DLD1 (cell line): ENCODE measurements around the gene TRAFD1.
"Not testable (repeated sequence)": the region's sequence is repeated elsewhere in the genome, so short reads cannot be mapped to it uniquely, and the experiment has no call there.

Experiments
- in situ Hi-C: cut with HindIII; loops from 2 replicates; pipeline ENCODE4 v1.10.0; 2017; ENCODE audit warnings: low sequenced_read_pairs

TRAFD1 gene, protein sequence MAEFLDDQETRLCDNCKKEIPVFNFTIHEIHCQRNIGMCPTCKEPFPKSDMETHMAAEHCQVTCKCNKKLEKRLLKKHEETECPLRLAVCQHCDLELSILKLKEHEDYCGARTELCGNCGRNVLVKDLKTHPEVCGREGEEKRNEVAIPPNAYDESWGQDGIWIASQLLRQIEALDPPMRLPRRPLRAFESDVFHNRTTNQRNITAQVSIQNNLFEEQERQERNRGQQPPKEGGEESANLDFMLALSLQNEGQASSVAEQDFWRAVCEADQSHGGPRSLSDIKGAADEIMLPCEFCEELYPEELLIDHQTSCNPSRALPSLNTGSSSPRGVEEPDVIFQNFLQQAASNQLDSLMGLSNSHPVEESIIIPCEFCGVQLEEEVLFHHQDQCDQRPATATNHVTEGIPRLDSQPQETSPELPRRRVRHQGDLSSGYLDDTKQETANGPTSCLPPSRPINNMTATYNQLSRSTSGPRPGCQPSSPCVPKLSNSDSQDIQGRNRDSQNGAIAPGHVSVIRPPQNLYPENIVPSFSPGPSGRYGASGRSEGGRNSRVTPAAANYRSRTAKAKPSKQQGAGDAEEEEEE

DNA sequence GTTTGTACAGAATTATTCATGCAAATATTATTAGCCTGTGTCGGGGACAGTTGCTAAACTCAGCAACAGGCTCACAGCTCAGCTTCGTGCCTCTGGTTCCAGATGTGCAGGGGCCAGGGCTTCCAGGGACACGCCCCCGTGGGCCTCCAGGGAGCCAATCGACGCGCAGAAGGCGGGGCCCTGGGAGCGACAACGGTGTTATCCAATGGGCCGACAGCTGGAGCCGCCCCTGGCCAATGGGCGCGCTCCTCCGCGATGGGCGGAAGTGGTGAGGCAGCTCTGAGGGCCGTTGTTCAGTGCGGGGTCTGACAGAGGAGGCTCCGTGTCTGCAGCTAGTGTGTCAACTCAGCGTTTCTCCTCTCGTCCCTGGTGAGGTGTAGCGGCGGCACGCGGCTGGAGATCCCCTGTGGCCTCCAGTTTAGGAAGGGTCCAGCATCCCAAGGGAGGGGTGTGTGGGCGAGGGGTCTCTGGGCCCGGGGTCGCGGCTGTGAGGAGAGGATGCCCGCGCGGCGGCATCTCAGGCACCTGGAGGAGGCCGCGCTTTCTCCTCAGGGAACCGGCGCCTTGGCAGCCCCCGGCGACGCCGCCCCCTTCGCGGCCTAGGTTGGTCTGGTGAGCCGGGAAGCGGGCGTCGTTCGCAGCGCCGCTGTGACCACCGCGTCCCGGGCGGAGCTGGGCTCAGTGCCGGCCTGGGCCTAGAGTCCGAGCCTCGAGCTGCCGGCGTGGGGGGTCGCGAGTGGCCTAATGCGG, at the start of gene TRAFD1:
TSS of gene TRAFD1 (plus strand) at position 311 of the 750 bp plus-strand sequence. CDS start 4,963 bp downstream, outside the sequence.
- in situ Hi-C loops: no loop called here

DNA sequence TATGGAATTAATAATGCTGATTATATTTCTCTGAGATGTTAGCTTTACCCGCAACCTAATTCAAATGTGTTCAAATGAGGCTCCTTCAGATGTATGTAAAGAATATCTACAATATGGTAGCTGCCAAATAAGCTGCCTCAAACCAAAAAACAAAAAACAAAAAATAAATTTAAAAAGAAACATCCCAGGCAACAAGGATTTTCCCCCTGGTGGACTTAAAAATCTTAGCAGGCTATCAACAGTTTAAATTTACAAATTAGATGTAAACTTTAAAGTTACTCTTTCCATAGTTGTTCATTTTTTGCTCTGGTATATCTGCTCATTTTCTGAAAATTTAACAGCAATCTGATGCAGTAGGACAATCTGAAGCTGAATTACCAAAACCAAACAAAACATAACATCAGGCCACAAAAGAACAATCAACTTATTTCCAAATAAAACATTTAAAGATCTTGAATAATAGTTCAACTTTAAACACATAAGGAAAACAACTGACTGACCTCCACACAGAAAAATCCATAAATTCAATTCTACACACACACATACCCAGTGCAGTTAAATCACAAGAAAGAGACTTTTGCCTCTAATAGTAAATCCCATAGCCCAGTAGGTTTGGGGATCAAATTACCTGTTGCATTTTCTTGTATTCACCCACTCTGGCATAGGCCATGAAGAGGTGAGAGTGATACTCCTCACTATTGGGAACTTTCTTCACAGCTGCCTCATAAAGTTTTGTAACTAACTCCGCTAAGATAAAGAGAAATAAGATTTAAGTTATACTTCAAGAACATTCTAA, 38.1 kb upstream of the TRAFD1 start:
- in situ Hi-C loops: no loop called here

DNA sequence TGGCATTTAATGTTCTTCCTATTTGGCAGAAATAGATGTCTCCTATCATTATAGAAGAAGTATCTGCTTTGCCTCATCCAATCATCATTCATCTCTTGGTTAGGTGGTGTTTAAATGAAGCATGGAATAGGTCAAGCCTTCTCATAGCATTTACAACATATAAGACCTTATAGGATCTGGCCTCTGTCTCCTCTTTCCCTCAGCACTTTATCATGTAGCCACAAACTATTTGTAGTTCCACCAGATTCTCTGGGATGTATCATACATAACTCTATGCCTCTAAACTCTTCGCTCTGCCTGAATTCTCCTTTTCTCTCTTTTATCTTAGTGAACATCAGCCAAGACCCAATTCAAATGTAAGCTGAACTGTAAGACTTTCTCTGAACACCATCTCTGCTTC, 37.5 kb upstream of the TRAFD1 start:
- in situ Hi-C loops: no loop called here

DNA sequence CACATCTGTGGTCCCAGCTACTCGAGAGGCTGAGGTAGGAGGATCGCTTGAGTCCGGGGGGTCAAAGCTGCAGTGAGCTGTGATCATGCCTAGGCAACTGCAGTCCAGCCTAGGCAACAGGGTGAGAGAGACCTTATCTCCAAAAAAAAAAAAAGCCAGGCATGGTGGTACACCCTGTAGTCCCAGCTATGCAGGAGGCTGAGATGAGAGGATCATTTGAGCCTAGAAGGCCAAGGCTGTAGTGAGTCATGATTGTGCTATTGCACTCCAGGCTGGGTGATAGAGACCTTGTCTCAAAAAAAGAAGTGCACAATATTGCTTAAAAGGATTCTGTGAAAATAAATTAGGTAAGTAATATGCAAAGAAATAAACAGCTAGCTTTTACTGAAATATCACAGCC, 33.8 kb upstream of the TRAFD1 start:
- in situ Hi-C loops: no loop called here

DNA sequence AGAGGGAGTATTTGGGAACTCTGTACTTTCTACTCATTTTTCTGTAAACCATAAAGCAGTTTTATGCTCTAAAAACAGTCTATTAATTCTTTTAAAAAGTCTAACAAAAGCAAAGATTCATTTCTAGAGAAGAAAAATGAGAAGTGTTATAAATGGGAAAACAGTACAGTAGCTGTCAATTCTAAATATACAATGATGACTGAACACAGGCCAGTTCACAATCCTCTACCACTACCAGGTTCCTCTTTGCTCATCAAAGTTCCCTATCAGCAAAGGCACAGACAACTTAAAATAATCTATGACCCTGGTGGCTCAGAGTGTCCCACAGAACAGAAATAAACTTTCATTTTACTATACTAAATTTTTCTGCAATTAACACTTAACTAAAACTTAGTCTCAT, 29.3 kb upstream of the TRAFD1 start:
- in situ Hi-C loops: no loop called here

DNA sequence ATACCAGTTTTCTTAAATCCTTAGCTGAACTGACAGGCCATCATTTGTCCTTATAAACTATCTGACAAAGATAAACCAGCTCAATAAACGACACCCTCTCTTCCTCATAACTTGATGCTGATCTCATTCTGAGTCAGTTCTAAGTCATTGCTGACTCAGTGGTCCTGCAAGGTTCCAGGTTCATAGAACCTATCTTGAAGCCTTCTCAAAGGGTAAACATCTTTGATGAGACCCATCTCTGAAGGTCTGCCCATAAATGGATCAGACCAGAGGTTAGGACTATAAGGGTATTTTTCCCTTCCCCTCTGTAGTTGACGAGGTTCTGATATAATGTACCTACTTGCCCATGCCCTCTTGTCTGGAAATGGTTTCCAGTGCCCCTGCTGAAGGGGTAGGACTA, 28.7 kb upstream of the TRAFD1 start:
- in situ Hi-C loops: no loop called here

DNA sequence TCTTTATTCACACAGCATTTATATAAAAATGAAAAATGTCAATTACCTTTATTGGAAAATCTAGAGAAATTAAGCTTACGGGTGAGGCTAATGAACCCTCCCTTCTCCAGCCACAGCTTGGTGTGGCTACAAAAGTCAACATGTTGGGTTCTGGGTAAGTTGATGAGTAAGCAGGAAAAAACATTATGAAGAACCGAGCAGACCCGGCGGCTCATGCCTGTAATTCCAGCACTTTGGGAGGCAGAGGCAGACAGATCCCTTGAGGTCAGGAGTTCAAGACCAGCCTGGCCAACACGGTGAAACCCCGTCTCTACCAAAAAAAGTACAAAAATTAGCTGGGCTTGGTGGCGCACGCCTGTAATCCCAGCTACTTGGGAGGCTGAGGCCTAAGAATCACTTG, 27.7 kb upstream of the TRAFD1 start:
- in situ Hi-C loops: no loop called here

DNA sequence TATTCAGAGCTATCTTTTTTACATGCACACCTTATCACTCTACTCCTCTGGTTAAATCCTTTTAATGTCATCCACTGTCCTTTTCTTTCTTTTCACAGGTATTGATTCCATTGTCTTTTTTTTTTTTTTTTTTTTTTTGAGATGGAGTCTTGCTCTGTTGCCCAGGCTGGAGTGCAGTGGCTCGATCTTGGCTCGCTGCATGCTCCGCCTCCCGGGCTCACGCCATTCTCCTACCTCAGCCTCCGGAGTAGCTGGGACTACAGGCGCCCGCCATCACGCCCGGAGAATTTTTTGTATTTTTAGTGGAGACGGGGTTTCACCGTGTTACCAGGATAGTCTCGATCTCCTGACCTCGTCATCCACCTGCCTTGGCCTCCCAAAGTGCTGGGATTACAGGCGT, 24.9 kb upstream of the TRAFD1 start:
- in situ Hi-C loops: not testable (repeated sequence)

DNA sequence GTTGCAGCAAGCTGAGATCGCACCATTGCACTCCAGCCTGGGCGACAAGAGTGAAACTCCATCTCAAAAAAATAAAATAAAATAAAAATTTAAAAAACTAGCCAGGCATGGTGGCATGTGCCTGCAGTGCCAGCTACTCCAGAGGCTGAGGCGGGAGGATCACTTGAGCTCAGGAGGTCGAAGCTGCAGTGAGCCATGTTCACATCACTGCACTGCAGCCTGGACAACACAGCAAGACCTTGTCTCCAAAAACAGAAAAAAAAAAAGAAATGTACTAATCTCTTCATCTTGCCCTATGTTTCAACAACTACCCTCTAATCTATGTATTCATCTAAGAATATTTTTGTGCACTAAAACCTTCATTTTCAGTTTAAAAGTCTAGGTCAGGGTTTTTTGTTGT, 23.2 kb upstream of the TRAFD1 start:
- in situ Hi-C loops: no loop called here

DNA sequence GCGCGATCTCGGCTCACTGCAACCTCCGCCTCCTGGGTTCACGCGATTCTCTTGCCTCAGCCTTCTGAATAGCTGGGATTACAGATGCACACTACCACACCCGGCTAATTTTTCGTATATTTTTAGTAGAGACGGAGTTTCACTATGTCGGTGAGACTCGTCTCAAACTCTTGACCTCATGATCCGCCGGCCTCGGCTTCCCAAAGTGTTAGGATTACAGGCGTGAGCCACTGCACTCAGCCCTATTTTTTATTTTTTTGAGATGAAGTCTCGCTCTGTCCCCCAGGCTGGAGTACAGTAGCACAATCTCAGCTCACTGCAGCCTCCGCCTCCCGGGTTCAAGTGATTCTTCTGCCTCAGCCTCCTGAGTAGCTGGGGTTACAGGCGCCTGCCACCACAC, 22.6 kb upstream of the TRAFD1 start:
- in situ Hi-C loops: not testable (repeated sequence)

DNA sequence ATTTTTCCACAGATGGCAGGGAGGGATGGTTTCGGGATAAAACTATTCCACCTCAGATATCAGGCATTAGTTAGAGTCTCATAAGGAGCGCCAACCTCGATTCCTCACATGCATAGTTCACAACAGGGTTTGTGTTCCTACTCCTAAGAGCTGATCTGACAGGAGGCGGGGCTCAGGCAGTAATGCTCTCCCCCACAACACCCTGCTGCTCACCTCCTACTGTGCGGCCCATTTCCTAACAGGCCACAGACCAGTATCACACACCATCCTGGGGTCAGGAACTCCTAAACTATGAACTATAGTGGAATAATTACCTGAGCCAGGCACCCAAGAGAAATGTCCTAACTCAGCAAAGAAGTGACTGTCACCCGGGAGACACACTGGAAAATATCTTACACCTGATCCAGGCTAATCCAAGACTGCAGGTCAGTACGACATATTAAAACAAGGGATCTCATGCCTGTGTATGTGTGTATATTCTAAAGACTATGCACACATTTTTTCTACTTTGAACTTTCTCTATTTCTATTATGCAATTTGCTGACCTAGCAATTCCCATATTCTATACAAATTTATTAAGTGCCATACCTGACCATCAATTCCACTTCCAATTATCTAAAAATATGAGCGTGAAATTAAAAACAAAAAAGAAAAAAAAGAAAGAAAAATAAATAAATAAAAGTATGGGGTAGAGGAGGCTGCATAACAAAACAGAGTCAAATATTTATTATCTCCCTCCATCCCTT, 21.4 kb upstream of the TRAFD1 start:
- in situ Hi-C loops: no loop called here

DNA sequence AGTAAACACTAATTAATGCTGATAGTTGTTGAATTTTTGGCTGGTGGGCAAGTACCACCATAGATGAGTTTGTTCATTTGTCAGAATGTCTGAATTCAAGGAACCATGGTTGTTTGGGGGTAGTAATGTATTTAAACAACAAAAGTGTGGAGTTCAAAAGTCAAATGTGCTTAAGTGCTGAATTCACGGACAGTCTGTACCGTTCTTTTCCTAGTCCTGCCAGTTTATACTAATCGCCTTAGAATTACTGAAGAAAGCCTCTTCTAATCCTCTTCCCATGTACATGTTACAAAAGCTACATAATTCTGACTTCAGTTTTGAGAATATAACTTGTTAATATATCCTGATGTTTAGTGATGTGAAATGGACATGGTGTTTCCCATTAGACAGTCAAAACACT, 19.5 kb upstream of the TRAFD1 start:
- in situ Hi-C loops: no loop called here

DNA sequence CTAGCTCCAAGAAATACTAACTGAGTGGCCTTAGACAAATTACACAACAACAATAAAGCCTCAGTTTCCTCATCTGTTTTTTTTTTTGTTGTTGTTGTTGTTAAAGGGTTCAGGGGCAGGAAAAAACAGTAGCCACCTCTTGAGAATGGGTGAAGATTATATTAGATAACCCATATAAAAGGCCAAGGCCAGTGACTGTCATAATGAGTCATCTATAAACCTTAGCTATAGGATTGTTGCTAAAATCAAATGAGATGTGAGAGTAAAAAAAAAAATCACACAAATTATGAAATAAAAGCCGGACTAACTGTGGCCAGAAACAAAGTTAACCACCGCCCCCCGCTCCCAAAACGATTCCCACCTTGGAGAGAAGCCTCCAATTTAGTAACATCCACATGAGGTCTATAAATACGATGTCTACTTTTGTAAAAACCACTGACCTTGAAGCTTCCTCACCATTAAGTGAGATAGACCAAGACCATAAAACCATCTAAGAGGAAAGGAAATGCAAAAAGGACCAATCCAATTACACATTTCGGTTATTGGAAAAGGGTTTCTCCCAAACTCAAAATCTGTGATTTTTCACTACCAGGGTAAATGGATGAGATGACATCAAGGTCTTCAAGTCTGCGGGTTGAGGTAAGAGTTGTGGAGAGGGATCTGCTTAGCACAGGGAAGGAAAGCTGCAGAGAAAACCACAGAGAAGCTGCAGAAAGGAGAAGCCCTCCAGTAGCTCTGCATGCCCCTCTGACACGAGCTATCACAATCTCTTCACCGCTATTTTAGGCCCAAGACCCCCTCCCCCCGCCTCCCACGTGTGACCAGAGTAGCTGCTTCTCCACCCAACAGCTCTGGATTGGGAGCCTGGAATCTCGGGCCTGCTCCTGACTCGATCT, 17.8 kb upstream of the TRAFD1 start:
- in situ Hi-C loops: no loop called here

DNA sequence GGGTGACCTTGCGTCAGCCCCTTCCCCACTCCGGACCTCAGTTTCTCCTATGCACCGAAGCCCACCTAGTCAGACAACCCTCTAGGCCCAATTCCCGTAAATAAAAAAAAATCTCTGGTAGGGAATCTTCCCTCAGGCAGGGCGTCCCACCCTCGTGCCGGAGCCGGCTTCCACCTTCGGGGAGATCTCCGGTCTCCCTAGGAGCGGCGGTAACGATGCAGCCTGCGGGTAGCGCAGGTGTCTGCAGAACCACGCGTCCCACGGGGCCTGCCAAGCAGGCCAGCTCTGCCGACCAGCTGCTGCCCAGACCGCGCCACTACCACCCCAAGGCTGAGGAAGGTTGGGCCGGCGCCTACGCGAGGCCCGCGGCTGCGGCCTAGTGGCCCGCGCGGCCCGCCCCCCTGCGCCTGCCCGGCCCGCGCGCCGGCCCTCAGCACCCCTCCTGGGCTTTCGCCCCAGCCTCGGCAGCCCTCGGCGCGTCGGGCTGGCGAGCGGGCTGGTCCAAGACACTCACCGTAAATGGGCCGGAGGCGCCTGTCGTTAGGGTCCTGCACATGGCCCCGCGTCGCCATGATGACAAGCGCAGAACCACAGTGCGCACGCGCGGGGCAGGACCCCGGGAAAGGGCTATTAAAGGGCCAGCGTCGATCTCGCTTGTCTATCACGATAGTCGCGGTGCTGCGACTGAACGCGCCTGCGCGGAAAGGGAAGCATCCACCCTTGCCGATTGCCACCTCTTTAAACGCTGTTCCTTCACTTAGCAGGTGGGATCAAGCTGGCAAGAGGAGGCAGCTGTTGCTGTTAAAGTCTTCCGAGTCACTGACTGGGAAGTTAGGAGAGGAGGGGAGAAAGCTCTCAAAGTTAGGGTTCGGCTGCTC, 16.9 kb upstream of the TRAFD1 start, which contains the start of gene NAA25:
TSS of gene NAA25 (minus strand) at position 582 of the 878 bp plus-strand sequence. CDS start at position 572, 10 bp downstream.
- in situ Hi-C loops: no loop called here

DNA sequence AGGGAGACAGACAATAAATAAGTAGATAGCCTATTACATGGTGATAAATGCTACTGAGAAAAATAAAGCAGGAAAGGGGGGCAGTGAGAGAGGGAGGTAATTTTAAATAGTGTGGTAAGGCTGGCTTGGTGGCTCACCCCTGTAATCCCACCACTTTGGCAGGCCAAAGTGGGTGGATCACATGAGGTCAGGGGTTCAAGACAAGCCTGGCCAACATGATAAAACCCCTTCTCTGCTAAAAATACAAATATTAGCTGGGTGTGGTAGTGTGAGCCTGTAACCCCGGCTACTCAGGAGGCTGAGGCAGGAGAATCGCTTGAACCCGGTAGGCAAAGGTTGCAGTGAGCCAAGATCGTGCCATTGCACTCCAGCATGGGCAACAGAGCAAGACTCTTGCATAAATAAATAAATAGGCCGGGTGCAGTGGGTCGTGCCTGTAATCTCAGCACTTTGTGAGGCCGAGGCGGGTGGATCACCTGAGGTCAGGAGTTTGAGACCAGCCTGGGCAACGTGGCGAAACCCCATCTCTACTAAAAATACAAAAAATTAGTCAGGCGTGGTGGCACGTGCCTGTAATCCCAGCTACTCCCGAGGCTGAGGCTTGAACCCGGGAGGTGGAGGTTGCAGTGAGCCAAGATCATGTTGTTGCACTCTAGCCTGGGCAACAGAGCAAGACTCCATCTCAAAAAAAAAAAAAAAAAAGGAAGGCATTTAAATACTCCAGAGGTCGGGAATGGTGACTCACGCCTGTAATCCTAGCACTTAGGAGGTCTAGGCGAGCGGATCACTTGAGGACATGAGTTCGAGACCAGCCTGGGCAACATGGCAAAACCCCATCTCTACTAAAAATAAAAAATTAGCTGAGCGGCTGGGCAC, 14.3 kb upstream of the TRAFD1 start:
- in situ Hi-C loops: not testable (repeated sequence)

DNA sequence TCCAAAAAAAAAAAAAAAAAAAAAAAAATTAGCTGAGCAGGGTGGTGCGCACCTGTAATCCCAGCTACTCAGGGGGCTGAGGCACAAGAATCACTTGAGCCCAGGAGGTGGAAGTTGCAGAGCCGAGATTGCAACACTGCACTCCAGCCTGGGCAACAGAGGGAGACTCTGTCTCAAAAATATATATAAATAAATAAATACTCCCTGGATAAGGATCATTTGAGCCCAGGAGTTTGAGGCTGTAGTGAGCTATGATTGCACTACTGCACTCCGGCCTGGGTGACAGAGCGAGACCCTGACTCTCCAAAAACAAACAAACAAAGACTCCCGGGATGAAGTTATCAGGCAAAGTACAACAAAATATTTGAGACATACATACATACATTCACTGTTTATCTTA, 13.4 kb upstream of the TRAFD1 start:
- in situ Hi-C loops: no loop called here

DNA sequence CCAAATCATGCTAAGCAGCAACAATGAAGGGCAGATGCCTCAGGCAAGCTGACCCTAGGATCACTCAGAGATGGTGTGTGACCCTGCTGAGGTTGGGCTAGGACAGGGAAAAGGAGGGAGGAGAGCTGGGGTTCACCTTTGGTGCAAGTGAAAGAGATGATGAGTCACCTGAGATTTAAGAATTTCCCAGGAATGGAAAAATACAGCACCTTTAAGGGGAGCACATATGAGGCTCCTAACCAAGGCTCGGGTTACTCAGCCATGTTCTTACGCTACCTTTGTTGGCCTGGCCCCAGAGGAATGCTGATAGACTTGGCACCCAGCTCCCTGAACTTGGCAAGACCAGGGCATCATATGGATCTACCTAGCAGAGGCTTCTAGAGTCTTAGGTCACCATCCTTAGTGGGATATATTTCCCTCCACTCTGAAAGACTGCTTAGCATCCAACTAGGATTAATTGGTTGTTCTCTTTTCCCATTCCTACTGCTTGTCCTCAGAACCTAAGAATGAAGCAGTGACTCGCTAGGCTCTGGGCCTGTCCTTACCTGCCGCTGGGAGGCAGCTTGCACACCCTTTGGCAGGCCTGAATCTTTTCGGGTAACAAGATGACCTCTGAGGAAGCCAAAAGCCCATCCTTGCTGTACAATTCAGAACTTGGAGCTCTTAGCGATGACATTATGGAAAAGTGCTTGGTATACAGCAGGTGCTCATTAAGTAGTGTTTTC, 12.8 kb upstream of the TRAFD1 start:
- in situ Hi-C loops: no loop called here
